ENCODE results near the gene TNPO2. TPM values are rescaled to one million over a fixed set of nuclear protein-coding genes. Genes with fewer than 3 reads are reported as not detected.
A peak's percentile ranks its signal among the peaks of the same experiment; 100 is the strongest.

The TNPO2 gene
- total and polyA plus RNA-seq, 2 experiments from 2014 or later = 37.1 to 83.0 TPM

- no peaks in the 10 kb centered on the region for H3K9me3 Mint-ChIP-seq
- DNase-seq (ENCODE audit: low spot score) (no peak), ATAC-seq (no peak)
- peak overlapping the region; percentile 59; the same call in 1 of the 2 replicates for H3K27ac Mint-ChIP-seq
- H2AFZ ChIP-seq = no peak overlapping the region
- peaks cover 16% of the 10 kb centered on the region for H3K27me3 Mint-ChIP-seq (ENCODE audit: insufficient read depth, low read depth, poor library complexity)
- H3K27me3 ChIP-seq (ENCODE audit: insufficient read depth) = no peaks in the 10 kb centered on the region
- TF ChIP-seq POLR2AphosphoS5 (IDR thresholded peaks at IDR 0.05; ENCODE audit: low read depth) (no peak), JUNB (IDR thresholded peaks at IDR 0.05; ENCODE audit: unreplicated experiment) (no peak), ZNF462 (CRISPR knock-in tag; IDR thresholded peaks at IDR 0.05) (no peak), EZH2phosphoT487 (IDR thresholded peaks at IDR 0.05; ENCODE audit: unreplicated experiment) (no peak), NANOG (IDR thresholded peaks at IDR 0.05; ENCODE audit: borderline replicate concordance) (no peak), CREB1 (CRISPR knock-in tag; IDR thresholded peaks at IDR 0.05; ENCODE audit: low read depth) (no peak), CTCF (conservative IDR thresholded peaks at IDR 0.05; ENCODE audit: low read depth in 2 of 2) (no peak), ZNF114 (CRISPR knock-in tag; IDR thresholded peaks at IDR 0.05) (no peak), ZNF331 (CRISPR knock-in tag; IDR thresholded peaks at IDR 0.05; ENCODE audit: low read depth) (no peak), REST (IDR thresholded peaks at IDR 0.05; ENCODE audit: unreplicated experiment) (no peak), EZH2 (IDR thresholded peaks at IDR 0.05; ENCODE audit: low read depth, unreplicated experiment) (no peak)
- TF ChIP-seq, protein P1, sequence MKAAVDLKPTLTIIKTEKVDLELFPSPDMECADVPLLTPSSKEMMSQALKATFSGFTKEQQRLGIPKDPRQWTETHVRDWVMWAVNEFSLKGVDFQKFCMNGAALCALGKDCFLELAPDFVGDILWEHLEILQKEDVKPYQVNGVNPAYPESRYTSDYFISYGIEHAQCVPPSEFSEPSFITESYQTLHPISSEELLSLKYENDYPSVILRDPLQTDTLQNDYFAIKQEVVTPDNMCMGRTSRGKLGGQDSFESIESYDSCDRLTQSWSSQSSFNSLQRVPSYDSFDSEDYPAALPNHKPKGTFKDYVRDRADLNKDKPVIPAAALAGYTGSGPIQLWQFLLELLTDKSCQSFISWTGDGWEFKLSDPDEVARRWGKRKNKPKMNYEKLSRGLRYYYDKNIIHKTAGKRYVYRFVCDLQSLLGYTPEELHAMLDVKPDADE (IDR thresholded peaks at IDR 0.05) = no peak
- H3K9me2 ChIP-seq (ENCODE audit: insufficient read depth) = no peaks in the 10 kb centered on the region
- H3K4me3 ChIP-seq = no peak overlapping the region
- H4K20me1 ChIP-seq (replicated peaks; ENCODE audit: insufficient read depth) = peaks cover 26% of the 10 kb centered on the region
- peaks cover 4% of the 10 kb centered on the region; the same call in 1 of the 2 replicates for H3K79me2 ChIP-seq (replicated peaks; ENCODE audit: insufficient read depth)
- no peak overlapping the region for H3K27ac ChIP-seq (ENCODE audit: low read depth)
- H3K36me3 ChIP-seq (ENCODE audit: insufficient read depth) = peaks cover 71% of the 10 kb centered on the region
- H3F3A ChIP-seq (replicated peaks; ENCODE audit: low read depth) = peaks cover 56% of the 10 kb centered on the region
- H3K4me3 Mint-ChIP-seq = no peak overlapping the region
- H3K36me3 Mint-ChIP-seq (ENCODE audit: low read depth) = peaks cover 91% of the 10 kb centered on the region
- H3K4me1 Mint-ChIP-seq = peaks cover 9% of the 10 kb centered on the region; the same call in 2 of the 3 replicates
- H3K4me1 ChIP-seq (ENCODE audit: insufficient read depth) = no peaks in the 10 kb centered on the region
- H3K4me2 ChIP-seq = no peak overlapping the region
Observed at GRCh38 chr19:12705169-12705568, 18.6 kb downstream of the TNPO2 start.

Data from GM23338 (cell line).